Thoracic aorta endothelial cell (primary cell): Measurements from ENCODE around the gene LHX4. TPM values are rescaled to one million over a fixed set of nuclear protein-coding genes. Genes with fewer than 3 reads are reported as not detected.

Experiments used
- total RNA-seq: library from RNA; depleted of rRNA; stranded (reverse); fragments of >200 nt; gene quantifications from 2 replicates; pipeline ENCODE4 v1.2.3, GENCODE V29; 2012

Gene LHX4
- total RNA-seq = under 0.01 TPM in 1 of 2 replicates, not detected in the other

DNA sequence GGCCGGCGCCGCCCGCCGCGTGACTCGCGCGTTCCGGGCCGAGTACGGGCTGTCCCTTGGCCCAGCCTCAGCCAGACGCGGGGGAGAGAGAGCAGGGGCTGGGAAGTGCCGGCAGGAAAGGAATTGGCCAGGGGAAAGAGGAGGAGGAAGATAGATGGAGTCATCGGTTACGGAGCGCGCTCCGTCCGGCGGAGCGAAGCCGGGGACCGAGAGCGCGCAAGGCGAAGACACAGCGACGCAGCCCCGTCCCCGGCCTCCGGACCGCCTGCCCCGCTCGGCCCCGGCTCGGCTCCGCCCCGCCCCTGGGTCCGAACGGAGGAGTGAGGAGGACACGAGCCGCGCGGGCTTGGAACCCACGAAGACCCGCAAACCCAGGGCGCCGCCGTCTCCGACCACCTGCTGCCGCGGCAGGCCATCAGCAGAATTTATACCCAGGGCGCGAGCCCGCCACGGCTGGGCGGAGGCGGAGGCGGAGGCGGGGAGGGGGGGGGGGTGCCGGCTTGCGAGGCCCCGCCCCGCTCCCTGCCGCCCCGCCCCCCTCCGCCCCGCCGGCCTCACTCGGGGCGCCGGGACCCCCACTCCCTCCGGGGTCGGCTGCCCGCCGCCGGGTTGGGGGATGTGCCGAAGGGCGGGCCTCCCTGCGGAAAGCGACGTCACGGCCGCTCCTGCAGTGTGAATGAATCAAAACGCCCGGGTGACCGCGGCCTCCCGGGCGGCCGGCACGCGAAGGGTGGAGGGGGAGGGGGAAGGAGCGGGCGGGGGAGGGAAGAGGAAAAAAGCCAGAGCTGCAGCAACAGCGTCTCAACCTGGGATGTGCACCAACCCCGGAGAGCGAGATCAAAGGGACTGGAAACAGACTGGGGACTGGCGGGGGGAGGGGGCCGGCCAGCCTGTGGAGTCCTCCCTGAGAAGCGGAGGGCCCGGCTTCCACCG lies at the start of gene LHX4:
Gene LHX4 (plus strand): TSS at position 782 of the 933 bp plus-strand sequence. CDS start 266 bp downstream, outside the sequence.

Other genes with a start within 250 kb of the LHX4 start
- 133 and 141 TPM in 2 replicates for gene QSOX1, start 75.4 kb upstream of the LHX4 start, total RNA-seq